HG03064 (cell line): Measurements from ENCODE around the gene SOD2.
"Not testable (repeated sequence)": the region's sequence is repeated elsewhere in the genome, so short reads cannot be mapped to it uniquely, and the experiment has no call there.

Experiments used
- ATAC-seq: cut with Tn5 transposase; IDR thresholded peaks from one replicate; pipeline ENCODE4 v1.9.1; 2021; ENCODE audit warnings: low read depth; ENCODE audit not compliant: unreplicated experiment

SOD2 gene

DNA sequence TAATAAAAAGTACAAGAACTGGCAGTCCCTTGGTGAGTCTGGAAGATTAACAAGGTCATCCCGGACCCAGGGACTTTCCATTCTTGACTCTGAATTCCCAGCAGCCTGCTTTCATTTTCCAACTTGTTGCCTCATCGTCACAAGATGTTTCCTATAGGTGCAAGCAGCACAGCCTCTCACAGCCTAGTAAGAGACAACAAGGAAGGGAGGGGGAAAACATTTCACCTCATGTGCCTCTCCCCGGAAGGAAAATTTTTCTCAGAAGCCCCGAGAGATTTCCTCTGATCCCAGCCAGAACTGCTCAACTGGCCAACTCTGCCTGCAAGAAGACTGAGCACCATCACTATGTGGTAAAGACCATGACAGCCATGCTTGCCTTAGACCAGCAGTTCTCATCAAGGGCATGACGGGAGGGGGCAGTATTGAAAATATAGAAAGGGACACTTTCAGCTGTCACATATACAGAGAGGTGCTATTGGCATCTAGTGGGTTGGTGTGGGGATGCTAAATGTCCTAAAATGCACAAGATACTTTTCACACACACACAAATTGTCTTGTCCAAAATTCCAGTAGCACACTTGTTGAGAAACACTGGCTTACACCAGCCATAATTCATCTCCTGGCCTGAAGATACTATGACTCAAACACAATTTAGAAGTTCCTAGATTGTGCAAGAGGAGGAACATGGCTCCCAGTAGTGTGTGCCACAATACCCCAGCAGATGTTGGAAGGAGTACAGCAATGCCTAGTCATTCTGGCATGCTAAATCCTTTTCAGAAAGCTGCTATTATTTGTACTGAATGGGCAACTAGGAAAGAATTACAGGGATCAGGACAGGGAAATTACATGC, 23.4 kb upstream of the SOD2 start:
- ATAC-seq: no peak

DNA sequence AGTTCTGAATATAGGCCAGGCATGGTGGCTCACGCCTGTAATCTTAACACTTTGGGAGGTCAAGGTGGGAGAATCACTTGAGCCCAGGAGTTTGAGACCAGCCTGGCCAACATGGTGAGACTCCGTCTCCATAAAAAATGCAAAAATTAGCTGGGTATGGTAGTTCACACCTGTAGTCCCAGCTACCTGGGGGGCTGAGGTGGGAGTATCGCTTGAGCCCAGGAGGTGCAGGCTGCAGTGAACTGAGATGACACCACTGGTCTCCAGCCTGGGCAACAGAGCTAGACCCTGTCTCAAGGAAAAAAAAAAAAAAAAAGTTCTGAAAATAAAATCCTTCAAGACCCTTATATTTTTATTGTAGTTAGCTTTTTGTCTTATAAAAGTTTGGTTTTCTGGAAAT, 22.6 kb upstream of the SOD2 start:
- ATAC-seq: no peak

GRCh38 chr6:159715166-159715565, 22.1 kb upstream of the SOD2 start:
- ATAC-seq: no peak

DNA sequence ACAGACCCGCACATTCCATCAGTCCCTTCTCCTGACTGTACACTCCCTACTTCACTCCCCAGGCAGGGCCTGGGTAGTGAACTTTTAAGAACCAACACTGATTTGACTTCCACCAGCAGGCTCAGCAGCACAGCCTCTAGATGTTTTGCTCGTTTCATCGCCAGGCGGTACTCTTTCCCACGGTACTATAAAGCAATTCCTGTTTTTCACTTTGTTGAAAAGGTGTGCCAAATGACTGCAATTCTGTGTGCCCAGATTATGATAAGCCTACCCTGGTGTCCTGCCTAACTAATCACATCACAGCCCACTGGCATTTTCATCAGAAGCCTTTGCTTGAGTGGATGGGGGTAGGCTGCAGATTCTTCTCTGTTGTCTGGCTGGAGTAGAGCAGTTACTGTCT, 21.4 kb upstream of the SOD2 start:
- ATAC-seq: no peak

GRCh38 chr6:159713984-159714383, 20.9 kb upstream of the SOD2 start:
- ATAC-seq: no peak

- not testable (repeated sequence) for ATAC-seq
These were observed 19.3 kb upstream of the SOD2 start for GRCh38 chr6:159712389-159712788.

DNA sequence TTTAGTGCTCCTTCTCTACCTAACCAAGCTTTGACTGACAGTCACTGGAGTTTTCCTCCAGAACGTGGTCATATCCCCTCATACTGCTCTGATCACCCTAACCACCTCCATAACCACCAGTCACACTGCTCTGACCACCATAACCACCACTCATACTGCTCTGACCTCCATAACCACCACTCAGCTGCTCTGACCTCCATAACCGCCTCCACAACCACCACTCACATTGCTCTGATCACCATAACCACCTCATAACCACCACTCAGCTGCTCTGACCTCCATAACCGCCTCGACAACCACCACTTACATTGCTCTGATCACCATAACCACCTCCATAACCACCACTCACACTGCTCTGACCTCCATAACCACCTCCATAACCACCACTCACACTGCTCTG, 17.6 kb upstream of the SOD2 start:
- not testable (repeated sequence) for ATAC-seq

DNA sequence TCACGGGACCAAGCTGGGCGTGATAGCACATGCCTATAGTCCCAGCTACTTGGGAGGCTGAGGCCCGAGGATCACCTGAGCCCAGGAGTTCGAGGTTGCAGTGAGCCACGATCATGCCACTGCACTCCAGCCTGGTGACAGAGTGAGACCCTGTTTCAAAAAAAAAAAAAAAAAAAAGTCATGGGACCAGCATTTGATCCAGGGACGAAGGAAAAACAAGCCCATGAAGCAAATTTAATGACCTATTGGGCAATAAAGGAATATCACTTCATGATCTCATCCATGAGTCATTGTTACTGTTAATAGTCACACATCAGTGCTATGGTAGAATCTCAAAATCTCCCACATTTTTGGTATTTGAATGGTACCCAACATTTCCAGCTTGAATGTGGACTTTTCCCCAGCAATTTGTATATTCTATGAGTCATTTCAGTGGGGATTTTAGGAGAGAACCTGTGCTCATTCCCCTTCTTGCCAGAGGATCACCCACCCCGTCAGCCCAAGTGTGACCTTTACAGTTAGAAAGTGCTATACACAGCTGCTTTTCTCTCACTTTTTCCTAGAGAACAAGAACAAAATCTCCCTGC, 8.5 kb upstream of the SOD2 start:
- ATAC-seq: no peak

GRCh38 chr6:159700970-159701369, 7.9 kb upstream of the SOD2 start:
- ATAC-seq: no peak

- no peak for ATAC-seq
These were observed 2.9 kb upstream of the SOD2 start for GRCh38 chr6:159695984-159696383.

DNA sequence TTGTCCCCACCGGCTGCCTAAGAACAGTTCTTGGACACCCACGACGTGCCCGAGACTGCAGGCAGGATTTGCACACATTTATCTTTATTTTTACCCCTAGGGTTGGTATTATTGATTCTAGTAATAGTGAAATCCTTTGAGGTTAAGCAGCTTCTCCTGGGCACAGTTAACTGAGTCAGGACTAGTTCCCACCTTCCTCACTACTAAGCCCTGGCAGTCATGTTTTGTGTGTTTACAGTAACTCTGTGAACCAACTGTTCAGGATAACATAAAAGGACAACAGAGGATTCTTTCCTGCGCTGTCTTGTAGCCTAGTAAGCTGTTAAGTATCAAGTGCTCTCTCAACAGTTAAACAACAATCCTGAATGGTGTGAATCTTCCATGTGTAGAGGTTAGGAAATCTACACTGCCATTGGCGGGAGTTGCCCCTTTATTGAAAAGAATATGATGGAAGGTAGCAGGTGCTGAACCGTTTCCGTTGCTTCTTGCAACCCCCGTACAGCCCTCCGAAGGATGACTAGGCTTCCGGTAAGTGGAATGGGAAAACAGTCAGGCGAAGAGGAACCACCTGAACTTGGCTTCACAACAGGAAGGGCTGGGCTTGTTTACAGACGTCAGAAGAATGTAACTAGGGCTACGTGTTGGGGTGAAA, 979 bp upstream of the SOD2 start:
- ATAC-seq: peak; percentile 3

DNA sequence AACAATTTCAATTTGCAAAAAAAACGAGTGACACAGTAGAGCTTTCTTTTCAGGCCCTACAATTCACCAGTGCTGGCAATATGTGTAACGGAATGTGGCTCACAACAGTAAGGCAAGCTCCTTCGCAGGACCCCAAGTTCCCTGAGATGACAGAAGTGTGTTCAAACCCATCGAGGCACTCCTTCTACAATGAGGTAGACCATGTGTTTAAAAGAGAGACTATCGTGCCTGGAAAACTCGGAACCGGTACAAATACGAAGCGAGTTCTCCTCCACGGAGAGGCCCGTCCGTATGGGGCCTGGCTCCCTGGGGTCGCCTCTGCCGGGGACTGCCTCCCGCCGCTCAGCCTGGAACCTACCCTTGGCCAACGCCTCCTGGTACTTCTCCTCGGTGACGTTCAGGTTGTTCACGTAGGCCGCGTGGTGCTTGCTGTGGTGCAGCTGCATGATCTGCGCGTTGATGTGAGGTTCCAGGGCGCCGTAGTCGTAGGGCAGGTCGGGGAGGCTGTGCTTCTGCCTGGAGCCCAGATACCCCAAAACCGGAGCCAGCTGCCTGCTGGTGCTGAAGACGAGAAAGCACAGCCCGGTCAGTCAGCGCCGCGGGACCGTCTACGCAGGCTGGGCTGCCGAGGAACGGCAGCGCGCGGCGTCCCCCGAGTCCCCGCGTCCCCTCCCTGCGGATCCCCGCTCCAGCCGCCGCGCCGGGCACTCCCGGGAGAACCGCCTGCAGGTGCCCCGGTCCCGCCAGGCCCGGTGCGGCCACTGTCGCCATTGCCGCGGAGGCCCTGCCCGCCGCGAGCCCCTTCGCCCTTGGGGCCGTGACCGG, 526 bp downstream of the SOD2 start:
- peak; percentile 32 for ATAC-seq

DNA sequence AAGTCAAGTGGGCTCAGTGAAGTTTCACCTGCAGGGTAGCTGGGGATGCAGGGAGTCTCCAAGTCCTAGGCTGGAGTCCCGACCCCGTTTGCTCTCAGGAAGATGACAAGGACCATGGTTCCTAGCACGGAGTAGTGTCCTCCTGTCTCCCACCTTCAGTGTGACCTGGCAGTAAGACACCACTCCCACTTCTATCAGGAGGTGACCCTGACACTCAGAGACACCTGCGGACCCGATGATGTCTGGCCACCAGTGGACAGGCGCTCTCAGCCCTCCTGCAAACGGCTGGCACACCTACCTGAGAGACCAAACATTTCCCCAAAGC, 1.1 kb downstream of the SOD2 start:
- ATAC-seq: no peak

DNA sequence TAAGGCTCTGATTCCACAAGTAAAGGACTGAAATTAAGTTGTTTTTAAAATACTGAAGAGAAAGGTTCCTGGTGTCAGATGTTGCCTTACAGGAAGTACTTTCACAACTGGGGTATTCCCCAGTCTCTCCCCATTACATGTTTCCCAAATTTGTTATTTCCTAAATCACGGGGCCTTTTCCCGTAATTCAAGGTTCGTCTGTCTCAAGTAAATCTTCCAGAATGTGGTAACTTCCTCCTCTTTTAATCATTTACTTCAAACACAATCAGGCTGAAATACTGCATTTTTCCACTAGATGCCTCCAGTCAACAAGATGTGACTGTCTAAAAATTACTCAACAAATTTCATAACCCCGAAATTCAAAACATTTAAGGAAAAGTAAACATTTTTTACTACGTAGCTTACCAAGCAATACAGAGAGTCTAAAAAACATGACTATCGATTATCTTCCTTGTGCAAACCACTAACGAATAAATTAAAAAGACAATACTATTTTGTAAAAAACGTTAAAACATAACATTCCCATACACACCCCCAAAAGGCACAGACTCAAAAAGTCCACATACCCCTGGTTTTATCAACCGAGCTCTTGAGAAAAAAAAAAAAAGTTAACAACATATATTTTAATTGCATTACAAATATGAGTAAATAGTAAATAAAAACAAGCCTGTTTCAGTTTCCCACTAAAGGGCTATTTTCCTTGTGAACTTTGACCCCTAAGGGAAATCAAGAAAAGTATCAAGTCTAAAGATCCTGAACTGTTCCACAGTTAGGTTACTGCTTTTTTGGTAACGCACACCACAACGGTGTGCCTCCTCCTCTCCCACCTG, 1.7 kb downstream of the SOD2 start:
- no peak for ATAC-seq

GRCh38 chr6:159690135-159690534, 2.9 kb downstream of the SOD2 start:
- ATAC-seq: not testable (repeated sequence)

DNA sequence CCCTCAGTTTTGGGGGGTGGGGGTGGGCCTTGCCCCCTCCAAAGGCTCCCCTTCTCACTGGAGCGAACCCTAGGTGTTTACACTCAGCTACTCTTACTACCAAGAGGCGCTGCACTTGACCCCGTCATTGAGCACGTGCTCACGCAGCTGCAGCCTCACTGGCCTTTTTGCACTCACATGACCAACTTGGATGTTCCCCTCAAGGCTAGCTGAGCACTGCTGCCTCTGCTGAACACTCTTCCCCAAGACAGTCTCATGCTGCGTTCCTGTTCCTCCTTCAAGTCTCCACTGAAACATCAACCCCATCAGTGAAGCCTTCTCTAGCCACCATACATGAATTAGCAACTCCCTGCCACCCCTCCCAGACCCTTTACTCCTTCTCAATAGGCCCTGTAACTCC, 4.0 kb downstream of the SOD2 start:
- no peak for ATAC-seq

DNA sequence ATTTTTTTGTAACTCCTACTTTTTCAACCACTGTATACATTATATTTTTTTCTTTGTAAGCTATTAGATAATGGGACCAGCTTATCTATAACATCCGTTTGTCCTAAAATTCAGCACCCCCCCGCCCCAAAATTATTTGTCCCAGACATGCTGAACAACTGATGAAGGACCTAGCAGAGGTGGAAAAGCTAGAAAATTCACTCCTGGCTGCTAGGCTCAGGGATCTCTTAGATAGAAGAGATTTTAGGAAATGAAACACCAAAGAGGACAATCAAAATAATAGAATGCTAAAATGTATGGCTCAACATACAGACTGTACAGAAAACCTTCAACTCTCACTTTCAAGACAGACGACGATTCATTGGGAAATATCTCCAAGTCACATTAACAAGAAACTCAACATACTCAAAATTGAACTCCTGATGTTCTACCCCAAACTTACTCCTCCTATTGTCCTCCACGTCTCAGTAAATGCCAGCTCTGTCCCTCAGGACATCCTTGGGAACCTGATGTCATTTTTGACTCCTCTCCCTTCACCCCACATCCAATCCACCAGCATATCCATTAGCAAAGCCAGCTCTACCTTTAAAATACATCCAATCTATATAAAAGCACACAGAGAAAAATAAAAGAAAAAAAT, 4.7 kb downstream of the SOD2 start:
- ATAC-seq: no peak

DNA sequence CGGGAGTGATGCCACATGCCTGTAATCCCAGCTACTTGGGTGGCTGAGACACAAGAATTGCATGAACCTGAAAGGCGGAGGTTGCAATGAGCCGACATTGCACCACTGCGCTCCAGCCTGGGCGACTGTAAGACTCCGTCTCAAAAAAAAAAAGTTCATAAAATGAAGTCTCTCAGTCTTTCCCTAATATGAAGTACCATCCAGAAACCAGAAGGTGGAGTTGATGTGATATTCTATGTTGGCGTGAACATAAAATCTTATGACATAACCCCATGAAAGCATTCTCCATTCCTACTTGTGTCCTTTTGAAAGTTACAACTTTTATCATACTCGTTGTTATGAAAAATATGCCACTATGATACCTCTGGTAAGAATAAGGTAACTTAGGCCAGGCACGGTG, 5.7 kb downstream of the SOD2 start:
- no peak for ATAC-seq

DNA sequence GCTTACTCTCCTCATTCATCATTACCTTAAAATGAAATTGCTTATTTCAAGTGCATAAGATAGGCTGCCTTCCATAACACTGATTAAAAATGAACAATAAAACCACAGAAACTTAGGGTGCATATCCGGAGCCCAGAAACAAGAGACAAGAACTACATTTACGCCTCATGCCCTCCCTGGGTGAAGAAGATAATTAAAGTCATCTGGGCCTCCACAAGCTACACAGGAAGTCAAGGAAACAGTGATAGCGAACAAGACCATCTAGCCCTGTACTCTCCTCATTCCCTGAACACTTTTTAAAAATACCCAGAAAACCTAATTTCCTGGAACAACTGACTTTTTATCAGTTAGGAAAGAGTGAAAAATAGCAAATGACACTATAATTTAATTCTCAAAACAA, 6.3 kb downstream of the SOD2 start:
- ATAC-seq: no peak

DNA sequence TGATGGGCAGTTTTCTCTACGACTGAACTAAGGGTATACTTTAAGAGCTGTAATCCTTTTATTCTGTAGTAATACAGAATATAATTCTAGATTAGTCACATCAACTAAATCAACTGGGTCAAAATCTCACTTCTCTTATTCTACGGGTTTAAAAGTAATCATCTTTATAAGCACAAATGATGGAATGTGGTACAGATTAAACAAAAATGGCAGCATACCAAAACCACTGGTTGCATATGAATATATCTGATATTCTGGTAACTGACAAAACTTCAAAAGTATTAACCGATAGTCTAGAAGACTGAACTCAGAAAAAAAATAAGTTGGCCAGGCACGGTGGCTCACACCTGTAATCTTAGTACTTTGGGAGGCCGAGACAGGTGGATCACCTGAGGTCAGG, 7.0 kb downstream of the SOD2 start:
- ATAC-seq: no peak
